GM18517 (cell line): ENCODE data around the gene C15orf39.

Source experiments
- ATAC-seq: cut with Tn5 transposase; IDR thresholded peaks from one replicate; pipeline ENCODE4 v1.9.1; 2021; ENCODE audit warnings: mild to moderate bottlenecking, moderate library complexity; ENCODE audit not compliant: unreplicated experiment

C15orf39 gene

GRCh38 chr15:75195122-75195765 lies 6.4 kb upstream of the C15orf39 start:
- no peak for ATAC-seq

GRCh38 chr15:75195766-75196241 lies 5.9 kb upstream of the C15orf39 start:
- no peak for ATAC-seq

- ATAC-seq, result no peak
Observed at GRCh38 chr15:75197062-75197630, 4.5 kb upstream of the C15orf39 start.

GRCh38 chr15:75198560-75199356 lies 2.9 kb upstream of the C15orf39 start:
- no peak for ATAC-seq

GRCh38 chr15:75199357-75199940 lies 2.2 kb upstream of the C15orf39 start:
- no peak for ATAC-seq

- no peak for ATAC-seq
Observed at GRCh38 chr15:75200391-75200764, 1.3 kb upstream of the C15orf39 start.

- ATAC-seq, result no peak
Observed at GRCh38 chr15:75200765-75201615, 692 bp upstream of the C15orf39 start.

- ATAC-seq, result peak; percentile 32
Observed at GRCh38 chr15:75202251-75203016, 752 bp downstream of the C15orf39 start.

- no peak for ATAC-seq
Observed at GRCh38 chr15:75203017-75203907, 1.6 kb downstream of the C15orf39 start.

- ATAC-seq, result no peak
Observed at GRCh38 chr15:75203908-75204263, 2.2 kb downstream of the C15orf39 start.

GRCh38 chr15:75204340-75205063 lies 2.8 kb downstream of the C15orf39 start:
- ATAC-seq, result no peak

GRCh38 chr15:75205064-75205395 lies 3.3 kb downstream of the C15orf39 start:
- no peak for ATAC-seq

- no peak for ATAC-seq
Observed at GRCh38 chr15:75206006-75206405, 4.3 kb downstream of the C15orf39 start.

- no peak for ATAC-seq
Observed at GRCh38 chr15:75206803-75207617, 5.3 kb downstream of the C15orf39 start.

- no peak for ATAC-seq
Observed at GRCh38 chr15:75207618-75208500, 6.2 kb downstream of the C15orf39 start.

GRCh38 chr15:75208501-75209288 lies 7.0 kb downstream of the C15orf39 start:
- ATAC-seq, result no peak
